GM18868 (cell line): Measurements from ENCODE around the gene LSS.
"Not testable (repeated sequence)": the region's sequence is repeated elsewhere in the genome, so short reads cannot be mapped to it uniquely, and the experiment has no call there.

Experiments used
- ATAC-seq: cut with Tn5 transposase; IDR thresholded peaks from one replicate; pipeline ENCODE4 v1.9.1; 2021; ENCODE audit warnings: mild to moderate bottlenecking, moderate library complexity; ENCODE audit not compliant: unreplicated experiment

The LSS gene

GRCh38 chr21:46171996-46172862 lies 56.3 kb downstream of the LSS start:
- ATAC-seq: no peak

- ATAC-seq: no peak
Measured at GRCh38 chr21:46171585-46171984, 57.0 kb downstream of the LSS start.

GRCh38 chr21:46170436-46171193 lies 58.0 kb downstream of the LSS start:
- not testable (repeated sequence) for ATAC-seq

- no peak for ATAC-seq
Measured at GRCh38 chr21:46168659-46169386, 59.8 kb downstream of the LSS start.

GRCh38 chr21:46168238-46168637 lies 60.3 kb downstream of the LSS start:
- ATAC-seq: no peak

- no peak for ATAC-seq
Measured at GRCh38 chr21:46165098-46165497, 63.5 kb downstream of the LSS start.

GRCh38 chr21:46163380-46163779 lies 65.2 kb downstream of the LSS start:
- ATAC-seq: no peak

GRCh38 chr21:46161633-46162592 lies 66.7 kb downstream of the LSS start:
- no peak for ATAC-seq

- ATAC-seq: no peak
Measured at GRCh38 chr21:46160907-46161632, 67.5 kb downstream of the LSS start.

- ATAC-seq: no peak
Measured at GRCh38 chr21:46160657-46160906, 68.0 kb downstream of the LSS start.

- ATAC-seq: no peak
Measured at GRCh38 chr21:46159841-46160656, 68.5 kb downstream of the LSS start.

- ATAC-seq: no peak
Measured at GRCh38 chr21:46159390-46159789, 69.2 kb downstream of the LSS start.

- ATAC-seq: no peak
Measured at GRCh38 chr21:46158666-46159300, 69.8 kb downstream of the LSS start.

GRCh38 chr21:46157987-46158451 lies 70.6 kb downstream of the LSS start:
- ATAC-seq: no peak

GRCh38 chr21:46157396-46157986 lies 71.1 kb downstream of the LSS start:
- ATAC-seq: no peak

GRCh38 chr21:46156678-46157077 lies 71.9 kb downstream of the LSS start:
- no peak for ATAC-seq

GRCh38 chr21:46156378-46156645 lies 72.3 kb downstream of the LSS start:
- no peak for ATAC-seq
